K562 (cell line): ENCODE data around the gene PPP1R12C. TPM values are rescaled to one million over a fixed set of nuclear protein-coding genes. Genes with fewer than 3 reads are reported as not detected.

Experiments
- BHLHE40 ChIP-seq: IDR thresholded peaks from 2 replicates; pipeline ENCODE4 v1.6.1; 2011; ENCODE audit warnings: low read length, improper control_type of control experiment
- CC2D1A ChIP-seq: fragments of 450-650 bp; IDR thresholded peaks from 2 replicates; pipeline ENCODE4 v1.6.1; 2017; ENCODE audit warnings: mild to moderate bottlenecking
- CHAMP1 ChIP-seq: fragments of 450-650 bp; IDR thresholded peaks from 2 replicates; pipeline ENCODE4 v1.6.1; 2016; ENCODE audit warnings: mild to moderate bottlenecking
- CTCF ChIP-seq, 3 experiments: IDR thresholded peaks in 2 of 3; conservative IDR thresholded peaks in 1 of 3; 2 replicates each; pipeline ENCODE4 v1.5.1; 2011 to 2012; ENCODE audit warnings: low read length in 3 of 3, mild to moderate bottlenecking in 3 of 3, control low read depth in 2 of 3, improper control_type of control experiment in 1 of 3, inconsistent platforms in 1 of 3, low read depth in 1 of 3, mixed read lengths in 1 of 3, moderate library complexity in 1 of 3; ENCODE audit not compliant: insufficient read depth in 2 of 3
- ESRRB ChIP-seq: fragments of 250-450 bp; sonication (Bioruptor Pico); IDR thresholded peaks from 2 replicates; pipeline ENCODE4 v1.5.0; 2020; ENCODE audit warnings: mild to moderate bottlenecking, moderate library complexity, borderline replicate concordance
- HDAC6 ChIP-seq: IDR thresholded peaks from 2 replicates; pipeline ENCODE4 v1.6.1; 2012; ENCODE audit warnings: low read depth, mild to moderate bottlenecking, control low read depth, inconsistent platforms, low read length, moderate library complexity
- HMGN3 ChIP-seq: IDR thresholded peaks from 2 replicates; pipeline ENCODE4 v1.6.1; 2011; ENCODE audit warnings: borderline replicate concordance, low read depth, mild to moderate bottlenecking, mixed read lengths, low read length; ENCODE audit not compliant: insufficient read length; ENCODE audit errors: extremely low read depth
- KAT7 ChIP-seq: sonication (generic); formaldehyde crosslinking; IDR thresholded peaks from 2 replicates; pipeline ENCODE4 v1.8.0; 2022; ENCODE audit warnings: missing genetic modification reagents, mild to moderate bottlenecking, borderline replicate concordance
- MCM7 ChIP-seq, 2 experiments: fragments of 450-650 bp; IDR thresholded peaks; 2 replicates each; pipeline ENCODE4 v1.6.1; 2016 to 2018
- MEF2D ChIP-seq: conservative IDR thresholded peaks from 2 replicates; pipeline ENCODE4 v1.6.1; 2016; ENCODE audit warnings: low read depth, missing genetic modification characterization, missing compliant biosample characterization
- RBBP5 ChIP-seq: fragments of 200-600 bp; sonication (generic); IDR thresholded peaks from 2 replicates; pipeline ENCODE4 v1.6.1; 2012; ENCODE audit warnings: borderline replicate concordance, mild to moderate bottlenecking, low read length, control low read depth, inconsistent platforms; ENCODE audit not compliant: insufficient read depth, poor library complexity, severe bottlenecking
- SNIP1 ChIP-seq: fragments of 450-650 bp; IDR thresholded peaks from 2 replicates; pipeline ENCODE4 v1.7.1; 2017; ENCODE audit warnings: low read depth, mild to moderate bottlenecking
- TCF3 ChIP-seq: sonication (generic); formaldehyde crosslinking; IDR thresholded peaks from 2 replicates; pipeline ENCODE4 v1.4.0; 2020; ENCODE audit warnings: mild to moderate bottlenecking, missing genetic modification reagents
- ZBTB17 ChIP-seq: fragments of 450-650 bp; formaldehyde crosslinking; IDR thresholded peaks from 2 replicates; pipeline ENCODE4 v1.4.0; 2020; ENCODE audit warnings: mild to moderate bottlenecking
- ZFX ChIP-seq: sonication (generic); formaldehyde crosslinking; IDR thresholded peaks from 2 replicates; pipeline ENCODE4 v1.8.0; 2022; ENCODE audit warnings: mild to moderate bottlenecking, missing genetic modification reagents, moderate library complexity
- ZNF239 ChIP-seq: fragments of 250-450 bp; sonication (Bioruptor Pico); IDR thresholded peaks from 2 replicates; pipeline ENCODE4 v1.4.0; 2020; ENCODE audit warnings: mild to moderate bottlenecking
- ZNF561 ChIP-seq: fragments of 450-650 bp; formaldehyde crosslinking; conservative IDR thresholded peaks from 2 replicates; pipeline ENCODE4 v1.4.0; 2020; ENCODE audit warnings: mild to moderate bottlenecking, moderate library complexity
- polyA plus RNA-seq, 8 experiments: library from polyadenylated mRNA; depleted of rRNA in 4 of 8; stranded (reverse) in 5 of 8; unstranded in 3 of 8; fragments of >200 nt; fragmentation: Nextera tagmentation in 2 of 8; fragmentation: Illumina TruSeq in 1 of 8; extraction: Ambion mirVana in 2 of 8; extraction: Trizol in 1 of 8; gene quantifications; 2 replicates each; pipeline versions ENCODE4 v1.2.1 to v1.2.3, GENCODE V29; 2011 to 2014; ENCODE audit warnings: inconsistent platforms in 1 of 8, missing spikeins in 1 of 8
- total RNA-seq, 7 experiments: library from RNA; depleted of rRNA in 6 of 7; stranded (reverse); fragments of >200 nt in 6 of 7; fragmentation: Illumina TruSeq in 2 of 7; extraction: Trizol in 2 of 7; gene quantifications; 2 replicates each; pipeline versions ENCODE4 v1.2.1 to v1.2.3, GENCODE V29; 2011 to 2021; ENCODE audit warnings: low replicate concordance in 1 of 7

Gene PPP1R12C
- total and polyA plus RNA-seq, 9 of the 15 experiments (the other 6 are each of a cell fraction or from before 2014, with no cell fraction given), result 1.8 to 136 (median 33.7) TPM

- TF ChIP-seq RBBP5, result peak; percentile 21
- peak; percentile 38; the same call in 1 of the 2 replicates for TF ChIP-seq ZBTB17
- 0 out of 6 replicates have a peak, but pooled peaks of 1 of the 3 experiments have one; percentile 4 for TF ChIP-seq CTCF (IDR thresholded peaks at IDR 0.05 in 2 of 3, conservative IDR thresholded peaks at IDR 0.05 in 1 of 3; ENCODE audit: insufficient read depth in 2 of 3, low read depth in 1 of 3, low read length in 3 of 3)
- TF ChIP-seq TCF3 (CRISPR knock-in tag), result no peak
- no peak for TF ChIP-seq MCM7 (IDR thresholded peaks at IDR 0.05)
- TF ChIP-seq ZFX, result peak; percentile 86
- TF ChIP-seq ESRRB (CRISPR knock-in tag), result no peak
- TF ChIP-seq HDAC6, result no peak
- TF ChIP-seq MEF2D (tag), result no peak
- no peak for TF ChIP-seq SNIP1
- TF ChIP-seq HMGN3, result no peak
- TF ChIP-seq BHLHE40, result no peak
- no peak for TF ChIP-seq ZNF239 (CRISPR knock-in tag)
- no peak for TF ChIP-seq ZNF561 (CRISPR knock-in tag)
- no peak for TF ChIP-seq CC2D1A
- TF ChIP-seq KAT7, result no peak
- no peak for TF ChIP-seq CHAMP1
These were observed 390 bp upstream of the PPP1R12C start (continued) for GRCh38 chr19:55117663-55118391.
